B cell (primary cell): Measurements from ENCODE around the gene GPR37.

Experiments
- EZH2 ChIP-seq: IDR thresholded peaks from 2 replicates; pipeline ENCODE4 v1.6.1; 2012; ENCODE audit warnings: borderline replicate concordance, low read depth, mild to moderate bottlenecking, moderate library complexity, low read length; ENCODE audit not compliant: insufficient read depth, poor library complexity, severe bottlenecking
- TF ChIP-seq, protein P1 (sequence below): fragments of 200-600 bp; IDR thresholded peaks from one replicate; pipeline ENCODE4 v1.8.0; 2022; ENCODE audit warnings: antibody characterized with exemption, mild to moderate bottlenecking

DNA sequence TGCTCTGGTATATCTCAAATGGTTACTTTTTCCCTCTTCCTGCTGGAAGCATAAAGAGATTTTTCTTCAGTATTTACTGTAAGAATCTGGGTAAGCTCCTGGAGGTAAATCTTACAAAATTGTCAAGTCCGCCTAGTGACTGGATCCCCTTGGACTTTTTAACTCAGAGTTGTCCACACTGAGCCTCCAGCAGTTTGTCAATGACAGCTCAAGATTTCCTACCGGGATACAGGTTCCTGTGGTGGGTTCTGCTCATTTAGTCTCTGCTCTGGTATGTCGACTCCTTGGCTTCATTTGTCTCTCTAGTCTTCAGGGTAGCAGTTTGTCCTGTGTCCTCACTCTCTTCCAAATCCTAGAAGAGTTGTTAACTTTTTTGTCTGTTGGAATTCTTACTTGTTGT lies 27.0 kb downstream of the GPR37 start:
- TF ChIP-seq EZH2 = no peak
- TF ChIP-seq, protein P1, sequence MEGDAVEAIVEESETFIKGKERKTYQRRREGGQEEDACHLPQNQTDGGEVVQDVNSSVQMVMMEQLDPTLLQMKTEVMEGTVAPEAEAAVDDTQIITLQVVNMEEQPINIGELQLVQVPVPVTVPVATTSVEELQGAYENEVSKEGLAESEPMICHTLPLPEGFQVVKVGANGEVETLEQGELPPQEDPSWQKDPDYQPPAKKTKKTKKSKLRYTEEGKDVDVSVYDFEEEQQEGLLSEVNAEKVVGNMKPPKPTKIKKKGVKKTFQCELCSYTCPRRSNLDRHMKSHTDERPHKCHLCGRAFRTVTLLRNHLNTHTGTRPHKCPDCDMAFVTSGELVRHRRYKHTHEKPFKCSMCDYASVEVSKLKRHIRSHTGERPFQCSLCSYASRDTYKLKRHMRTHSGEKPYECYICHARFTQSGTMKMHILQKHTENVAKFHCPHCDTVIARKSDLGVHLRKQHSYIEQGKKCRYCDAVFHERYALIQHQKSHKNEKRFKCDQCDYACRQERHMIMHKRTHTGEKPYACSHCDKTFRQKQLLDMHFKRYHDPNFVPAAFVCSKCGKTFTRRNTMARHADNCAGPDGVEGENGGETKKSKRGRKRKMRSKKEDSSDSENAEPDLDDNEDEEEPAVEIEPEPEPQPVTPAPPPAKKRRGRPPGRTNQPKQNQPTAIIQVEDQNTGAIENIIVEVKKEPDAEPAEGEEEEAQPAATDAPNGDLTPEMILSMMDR = no peak
